GM23248 (cell line): Measurements from ENCODE around the gene CACNG1. TPM values are rescaled to one million over a fixed set of nuclear protein-coding genes. Genes with fewer than 3 reads are reported as not detected.

Experiments
- DNase-seq: peaks from one replicate; pipeline ENCODE4 v3.0.0-alpha.2; 2015
- H2AFZ ChIP-seq: fragments of 200-600 bp; sonication (generic); 2 replicates; pipeline ENCODE4 v1.6.1; 2016; ENCODE audit warnings: antibody characterized with exemption
- H3F3A ChIP-seq: fragments of 200-600 bp; sonication (generic); 2 replicates; pipeline ENCODE4 v1.6.1; 2016; ENCODE audit warnings: mild to moderate bottlenecking, antibody characterized with exemption, mixed run types; ENCODE audit not compliant: insufficient read depth
- H3K27ac ChIP-seq: fragments of 200-600 bp; sonication (generic); 2 replicates; pipeline ENCODE4 v1.5.1; 2016; ENCODE audit warnings: mild to moderate bottlenecking
- H3K27me3 ChIP-seq: fragments of 200-600 bp; sonication (generic); replicated peaks from 2 replicates; pipeline ENCODE4 v1.6.1; 2016; ENCODE audit warnings: mild to moderate bottlenecking; ENCODE audit not compliant: insufficient read depth
- H3K36me3 ChIP-seq: fragments of 200-600 bp; sonication (generic); 2 replicates; pipeline ENCODE4 v1.6.1; 2016; ENCODE audit warnings: low read depth, mild to moderate bottlenecking
- H3K4me1 ChIP-seq: fragments of 200-600 bp; sonication (generic); 2 replicates; pipeline ENCODE4 v1.6.1; 2016; ENCODE audit warnings: mild to moderate bottlenecking; ENCODE audit not compliant: insufficient read depth
- H3K4me2 ChIP-seq: fragments of 200-600 bp; sonication (generic); one replicate; pipeline ENCODE4 v1.6.1; 2016; ENCODE audit warnings: mild to moderate bottlenecking; ENCODE audit not compliant: unreplicated experiment
- H3K4me3 ChIP-seq: fragments of 200-600 bp; sonication (generic); 2 replicates; pipeline ENCODE4 v1.5.1; 2016; ENCODE audit warnings: mild to moderate bottlenecking
- H3K79me2 ChIP-seq: fragments of 200-600 bp; sonication (generic); 2 replicates; pipeline ENCODE4 v1.6.1; 2016; ENCODE audit warnings: mild to moderate bottlenecking; ENCODE audit not compliant: insufficient read depth
- H3K9ac ChIP-seq: fragments of 200-600 bp; sonication (generic); 2 replicates; pipeline ENCODE4 v1.6.1; 2016; ENCODE audit warnings: mild to moderate bottlenecking
- H3K9me2 ChIP-seq: fragments of 200-600 bp; sonication (generic); 2 replicates; pipeline ENCODE4 v1.6.1; 2016; ENCODE audit warnings: mixed run types, mild to moderate bottlenecking, moderate library complexity; ENCODE audit not compliant: insufficient read depth
- H3K9me3 ChIP-seq: fragments of 200-600 bp; sonication (generic); one replicate; pipeline ENCODE4 v1.6.1; 2017; ENCODE audit warnings: low read depth
- H4K20me1 ChIP-seq: fragments of 200-600 bp; sonication (generic); 2 replicates; pipeline ENCODE4 v1.6.0; 2016; ENCODE audit not compliant: insufficient read depth
- EZH2 ChIP-seq: fragments of 200-600 bp; sonication (generic); IDR thresholded peaks from 2 replicates; pipeline ENCODE4 v1.6.1; 2018; ENCODE audit warnings: antibody characterized with exemption, mild to moderate bottlenecking; ENCODE audit not compliant: insufficient read depth, poor library complexity, severe bottlenecking
- EZH2phosphoT487 ChIP-seq: fragments of 200-600 bp; sonication (generic); IDR thresholded peaks from 2 replicates; pipeline ENCODE4 v1.6.1; 2018; ENCODE audit warnings: antibody characterized with exemption, moderate library complexity, mild to moderate bottlenecking, low read depth; ENCODE audit not compliant: insufficient read depth
- WGBS, 2 experiments: methylation state at CpG; one replicate each; pipeline ENCODE4 v1.1.6; 2015 to 2017; ENCODE audit warnings: low lambda C conversion rate in 2 of 2, low coverage in 1 of 2; ENCODE audit errors: missing lambda C conversion rate in 2 of 2; 5-methylcytosine and 5-hydroxymethylcytosine counted together
- in situ Hi-C: fragments of 300-500 bp; cut with MboI; formaldehyde crosslinking; loops from 2 replicates; pipeline ENCODE4 v1.15.0; 2020
- polyA plus RNA-seq: library from polyadenylated mRNA; unstranded; fragments of >200 nt; fragmentation: Nextera tagmentation; extraction: Ambion mirVana; gene quantifications from 2 replicates; pipeline ENCODE4 v1.2.1, GENCODE V29; 2016
- total RNA-seq: library from RNA; depleted of rRNA; stranded (reverse); fragments of >200 nt; shearing (Covaris generic); gene quantifications from 2 replicates; pipeline ENCODE4 v1.2.3, GENCODE V29; 2014; rRNA removed

The CACNG1 gene, protein sequence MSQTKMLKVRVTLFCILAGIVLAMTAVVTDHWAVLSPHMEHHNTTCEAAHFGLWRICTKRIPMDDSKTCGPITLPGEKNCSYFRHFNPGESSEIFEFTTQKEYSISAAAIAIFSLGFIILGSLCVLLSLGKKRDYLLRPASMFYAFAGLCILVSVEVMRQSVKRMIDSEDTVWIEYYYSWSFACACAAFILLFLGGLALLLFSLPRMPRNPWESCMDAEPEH
- total RNA-seq (not detected in 2 replicates), polyA plus RNA-seq (not detected in 2 replicates)

DNA sequence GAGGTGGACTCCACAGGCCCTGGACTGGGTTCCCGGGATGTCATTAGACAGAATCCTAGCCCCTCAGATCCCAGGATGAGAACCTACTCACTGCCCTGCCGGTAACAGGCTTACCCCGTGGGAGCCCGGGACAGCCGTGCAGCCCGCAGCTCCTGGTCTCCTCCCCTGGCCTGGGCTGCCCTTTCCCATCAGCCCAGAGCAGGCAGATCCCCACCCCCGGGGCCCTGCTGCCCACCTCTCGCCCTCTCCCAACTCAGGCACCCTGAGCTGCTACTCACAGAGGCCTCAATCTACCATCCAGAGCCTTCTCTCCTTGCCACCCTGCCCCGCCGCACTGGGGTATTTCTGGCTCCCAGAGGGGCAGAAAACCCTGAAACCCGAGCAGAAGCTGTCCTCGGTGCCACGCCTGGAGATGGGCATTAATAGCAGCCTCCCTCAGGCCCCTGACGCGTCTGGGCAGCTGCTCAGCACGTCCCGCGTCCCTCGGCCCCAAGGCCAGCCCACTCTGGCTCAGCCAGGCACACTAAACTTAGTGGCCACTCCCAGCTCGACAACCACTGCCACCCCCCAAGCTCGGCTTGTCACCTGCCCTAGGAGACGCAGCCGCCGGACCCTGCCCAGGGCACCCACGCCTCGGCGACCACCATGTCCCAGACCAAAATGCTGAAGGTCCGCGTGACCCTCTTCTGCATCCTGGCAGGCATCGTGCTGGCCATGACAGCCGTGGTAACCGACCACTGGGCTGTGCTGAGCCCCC, at the start of gene CACNG1:
TSS of gene CACNG1 (plus strand) at position 539 of the 757 bp plus-strand sequence. CDS start at position 646, 107 bp downstream.
- no peaks in the 10 kb centered on the region for H4K20me1 ChIP-seq
- H3K4me1 ChIP-seq, result no peaks in the 10 kb centered on the region
- no peak for DNase-seq
- no peaks in the 10 kb centered on the region for H3K79me2 ChIP-seq
- in situ Hi-C loops, result no loop called here
- no peak within 1 kb of the TSS for H3K4me3 ChIP-seq
- H3K9me2 ChIP-seq, result no peaks in the 10 kb centered on the region
- no peak for TF ChIP-seq EZH2
- no peak for TF ChIP-seq EZH2phosphoT487
- no peak within 1 kb of the TSS for H3K9ac ChIP-seq
- no peaks in the 10 kb centered on the region for H3F3A ChIP-seq
- no peak within 1 kb of the TSS for H2AFZ ChIP-seq
- no peak within 1 kb of the TSS for H3K27ac ChIP-seq
- H3K4me2 ChIP-seq, result no peak within 1 kb of the TSS
- peaks cover 10% of the 10 kb centered on the region for H3K27me3 ChIP-seq
- no peaks in the 10 kb centered on the region for H3K36me3 ChIP-seq
- WGBS, 2 experiments, result 51 to 60% methylated on average over 28 to 29 of the region's 32 CpGs
- H3K9me3 ChIP-seq, result peaks cover 5% of the 10 kb centered on the region

DNA sequence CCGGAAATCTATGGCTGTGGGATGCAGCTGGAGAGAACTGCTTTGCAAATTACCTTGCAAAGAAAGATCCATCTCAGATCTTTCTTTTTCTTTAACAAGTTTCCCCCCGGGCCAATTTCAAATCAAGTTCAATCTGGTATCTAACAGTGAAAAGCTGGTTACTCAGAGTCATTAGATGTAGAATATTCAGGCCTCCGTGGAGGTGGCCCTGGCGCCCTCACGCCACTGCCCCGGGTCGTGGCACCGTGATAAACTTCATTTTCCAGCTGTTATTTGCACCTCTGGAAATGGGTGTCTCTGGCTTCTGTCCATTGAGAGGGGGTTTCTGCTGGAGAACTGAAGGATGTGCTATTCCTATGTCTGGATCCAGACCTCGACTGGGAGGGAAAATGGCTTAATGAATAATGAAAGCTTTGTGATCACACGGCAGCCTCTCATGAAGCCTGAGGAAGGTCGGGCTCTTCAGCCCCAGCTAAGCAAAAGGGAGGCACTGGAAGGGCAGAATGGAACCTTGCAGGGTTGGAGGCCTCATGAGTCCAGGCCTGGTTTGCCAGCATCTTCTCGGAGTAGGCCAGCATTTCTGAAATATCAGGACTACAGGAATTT, 49.3 kb upstream of the CACNG1 start:
- H3K36me3 ChIP-seq, result no peaks in the 10 kb centered on the region
- H3K79me2 ChIP-seq, result no peaks in the 10 kb centered on the region
- H4K20me1 ChIP-seq, result no peaks in the 10 kb centered on the region
- no peaks in the 10 kb centered on the region for H3K9me2 ChIP-seq
- no peak overlapping the region for H2AFZ ChIP-seq
- no peak overlapping the region for H3K4me3 ChIP-seq
- WGBS, 2 experiments, result 63 to 64% methylated on average over 12 of the region's 12 CpGs
- H3K4me2 ChIP-seq, result no peak overlapping the region
- no peaks in the 10 kb centered on the region for H3K9me3 ChIP-seq
- peaks cover 7% of the 10 kb centered on the region for H3K27me3 ChIP-seq
- no peaks in the 10 kb centered on the region for H3F3A ChIP-seq
- no peak for DNase-seq
- no peaks in the 10 kb centered on the region for H3K4me1 ChIP-seq
- in situ Hi-C loops, result no loop called here
- no peak overlapping the region for H3K27ac ChIP-seq
- H3K9ac ChIP-seq, result no peak overlapping the region
- no peak for TF ChIP-seq EZH2phosphoT487
- no peak for TF ChIP-seq EZH2

DNA sequence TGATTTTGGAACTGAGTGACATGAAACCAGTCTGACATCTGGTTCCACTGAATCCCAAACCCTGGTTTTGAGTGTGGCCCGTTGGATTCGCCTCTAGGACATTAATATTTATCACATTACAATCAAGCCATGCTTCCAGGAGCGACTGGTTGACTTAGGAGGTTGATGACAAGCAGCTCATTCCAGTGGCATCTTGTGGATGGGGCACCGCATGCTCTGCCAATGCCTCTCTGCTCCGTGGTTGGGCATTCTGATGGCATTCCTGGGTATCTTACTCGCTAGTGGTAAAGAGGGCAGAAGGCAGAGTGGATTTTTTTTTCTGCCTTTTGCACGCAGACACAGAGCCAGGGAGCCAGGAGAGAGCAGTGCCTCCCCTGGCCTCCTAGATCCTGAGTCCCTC, 48.4 kb upstream of the CACNG1 start:
- DNase-seq, result no peak
- 46 to 47% methylated on average over 7 of the region's 7 CpGs for WGBS, 2 experiments
- no peaks in the 10 kb centered on the region for H3K79me2 ChIP-seq
- no peak overlapping the region for H3K27ac ChIP-seq
- in situ Hi-C loops, result no loop called here
- peaks cover 6% of the 10 kb centered on the region for H3K27me3 ChIP-seq
- TF ChIP-seq EZH2, result no peak
- TF ChIP-seq EZH2phosphoT487, result no peak
- no peak overlapping the region for H3K9ac ChIP-seq
- H2AFZ ChIP-seq, result no peak overlapping the region
- H3K4me1 ChIP-seq, result no peaks in the 10 kb centered on the region
- no peaks in the 10 kb centered on the region for H4K20me1 ChIP-seq
- no peak overlapping the region for H3K4me2 ChIP-seq
- H3K36me3 ChIP-seq, result no peaks in the 10 kb centered on the region
- H3F3A ChIP-seq, result no peaks in the 10 kb centered on the region
- no peak overlapping the region for H3K4me3 ChIP-seq
- no peaks in the 10 kb centered on the region for H3K9me2 ChIP-seq
- no peaks in the 10 kb centered on the region for H3K9me3 ChIP-seq

DNA sequence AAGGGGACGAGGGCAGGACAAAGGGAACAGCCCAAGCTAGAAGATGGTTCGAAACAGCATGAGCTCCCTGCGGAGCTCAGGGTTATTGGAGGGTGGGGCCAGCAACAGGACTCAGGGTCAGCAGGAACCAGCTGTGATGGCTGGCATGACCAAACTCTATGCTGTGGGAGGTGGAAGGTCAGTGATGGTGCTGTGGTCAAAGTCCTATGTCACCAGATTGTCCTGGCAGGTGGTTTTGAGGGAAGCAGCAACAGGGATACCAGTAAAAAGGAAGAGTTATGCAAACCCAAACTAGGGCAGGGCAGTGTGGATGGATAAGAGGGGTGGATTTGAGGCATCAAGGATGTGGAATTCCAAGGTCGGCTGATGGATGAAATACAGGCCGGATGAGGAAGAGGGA, 47.4 kb upstream of the CACNG1 start:
- H3K36me3 ChIP-seq, result no peaks in the 10 kb centered on the region
- no peaks in the 10 kb centered on the region for H3K79me2 ChIP-seq
- no peak for DNase-seq
- H3K27me3 ChIP-seq, result peaks cover 14% of the 10 kb centered on the region
- no peaks in the 10 kb centered on the region for H4K20me1 ChIP-seq
- H3K9me2 ChIP-seq, result no peaks in the 10 kb centered on the region
- WGBS, 2 experiments, result 71 to 75% methylated on average over 5 of the region's 5 CpGs
- no peak overlapping the region for H3K27ac ChIP-seq
- no peak overlapping the region for H3K4me3 ChIP-seq
- no peaks in the 10 kb centered on the region for H3K4me1 ChIP-seq
- TF ChIP-seq EZH2, result no peak
- no peak for TF ChIP-seq EZH2phosphoT487
- no peaks in the 10 kb centered on the region for H3K9me3 ChIP-seq
- in situ Hi-C loops, result no loop called here
- no peak overlapping the region for H3K9ac ChIP-seq
- no peak overlapping the region for H2AFZ ChIP-seq
- no peaks in the 10 kb centered on the region for H3F3A ChIP-seq
- H3K4me2 ChIP-seq, result no peak overlapping the region
